ENCODE results near the gene UNC5C. TPM values are rescaled to one million over a fixed set of nuclear protein-coding genes. Genes with fewer than 3 reads are reported as not detected.

Gene UNC5C
- total RNA-seq, 4 donors from 2014 or later: 2.2 to 19.0 (median 2.5) TPM

GRCh38 chr4:95409750-95410149, 139.0 kb downstream of the UNC5C start:
- Histone ChIP-seq H3K27me3 (no peaks in the 10 kb centered on the region), H3K4me3 (no peak overlapping the region), H3K4me1 (no peaks in the 10 kb centered on the region), H3K36me3 (no peaks in the 10 kb centered on the region), H3K27ac (no peak overlapping the region), H3K9me3 (no peaks in the 10 kb centered on the region)
- TF ChIP-seq POLR2A (IDR thresholded peaks at IDR 0.05) (no peak), CTCF (IDR thresholded peaks at IDR 0.05) (no peak)
- DNase-seq: no peak

- DNase-seq: no peak
- TF ChIP-seq POLR2A (IDR thresholded peaks at IDR 0.05): no peak
- TF ChIP-seq CTCF (IDR thresholded peaks at IDR 0.05): no peak
- Histone ChIP-seq H3K36me3 (no peaks in the 10 kb centered on the region), H3K9me3 (no peaks in the 10 kb centered on the region), H3K27me3 (no peaks in the 10 kb centered on the region), H3K27ac (no peak overlapping the region), H3K4me1 (no peaks in the 10 kb centered on the region), H3K4me3 (no peak overlapping the region)
These were observed 139.6 kb downstream of the UNC5C start for GRCh38 chr4:95409127-95409526.

- Histone ChIP-seq H3K9me3 (no peaks in the 10 kb centered on the region), H3K36me3 (no peaks in the 10 kb centered on the region), H3K27ac (no peak overlapping the region), H3K4me3 (no peak overlapping the region), H3K27me3 (no peaks in the 10 kb centered on the region), H3K4me1 (no peaks in the 10 kb centered on the region)
- TF ChIP-seq POLR2A (IDR thresholded peaks at IDR 0.05) (no peak), CTCF (IDR thresholded peaks at IDR 0.05) (no peak)
- DNase-seq: no peak
These were observed 146.5 kb downstream of the UNC5C start for GRCh38 chr4:95402299-95402698.

- Histone ChIP-seq H3K27ac (no peak overlapping the region), H3K9me3 (no peaks in the 10 kb centered on the region), H3K27me3 (no peaks in the 10 kb centered on the region), H3K4me3 (no peak overlapping the region), H3K36me3 (no peaks in the 10 kb centered on the region), H3K4me1 (no peaks in the 10 kb centered on the region)
- TF ChIP-seq POLR2A (IDR thresholded peaks at IDR 0.05): no peak
- no peak for TF ChIP-seq CTCF (IDR thresholded peaks at IDR 0.05)
- DNase-seq: no peak
These were observed 150.6 kb downstream of the UNC5C start for GRCh38 chr4:95398217-95398616.

GRCh38 chr4:95394752-95395306, 153.9 kb downstream of the UNC5C start:
- H3K4me1 ChIP-seq: no peaks in the 10 kb centered on the region
- no peak overlapping the region for H3K4me3 ChIP-seq
- H3K9me3 ChIP-seq: no peaks in the 10 kb centered on the region
- TF ChIP-seq POLR2A (IDR thresholded peaks at IDR 0.05) (no peak), CTCF (IDR thresholded peaks at IDR 0.05) (no peak)
- H3K27me3 ChIP-seq: no peaks in the 10 kb centered on the region
- H3K27ac ChIP-seq: no peak overlapping the region
- DNase-seq: no peak
- no peaks in the 10 kb centered on the region for H3K36me3 ChIP-seq

- no peak overlapping the region for H3K4me3 ChIP-seq
- no peak for TF ChIP-seq CTCF (IDR thresholded peaks at IDR 0.05)
- no peak for TF ChIP-seq POLR2A (IDR thresholded peaks at IDR 0.05)
- no peaks in the 10 kb centered on the region for H3K4me1 ChIP-seq
- H3K36me3 ChIP-seq: no peaks in the 10 kb centered on the region
- no peaks in the 10 kb centered on the region for H3K27me3 ChIP-seq
- DNase-seq: no peak
- H3K9me3 ChIP-seq: no peaks in the 10 kb centered on the region
- H3K27ac ChIP-seq: no peak overlapping the region
These were observed 155.0 kb downstream of the UNC5C start for GRCh38 chr4:95393821-95394220.
